Spinal cord (tissue), 10 donors: ENCODE data around the gene TRDMT1. TPM values are rescaled to one million over a fixed set of nuclear protein-coding genes. Genes with fewer than 3 reads are reported as not detected.

ENCODE experiments used
- DNase-seq, 6 donors: peaks; one replicate each; pipeline versions ENCODE4 v3.0.0 to v3.0.0-alpha.2; 2013 to 2015; ENCODE audit warnings: low spot score in 6 of 6, low read depth in 4 of 6
- H3K27ac ChIP-seq: one replicate; pipeline ENCODE4 v1.5.1; 2013; ENCODE audit warnings: low read depth, low read length, control low read depth
- H3K27me3 ChIP-seq: one replicate; pipeline ENCODE4 v1.6.1; 2013; ENCODE audit warnings: low read length; ENCODE audit not compliant: control insufficient read depth, insufficient read depth
- H3K36me3 ChIP-seq: one replicate; pipeline ENCODE4 v1.6.1; 2013; ENCODE audit warnings: low read length; ENCODE audit not compliant: control insufficient read depth, insufficient read depth
- H3K4me1 ChIP-seq: one replicate; pipeline ENCODE4 v1.6.1; 2013; ENCODE audit warnings: low read length; ENCODE audit not compliant: control insufficient read depth, insufficient read depth
- H3K4me3 ChIP-seq: one replicate; pipeline ENCODE4 v1.5.1; 2013; ENCODE audit warnings: low read depth, low read length, control low read depth
- H3K9me3 ChIP-seq: one replicate; pipeline ENCODE4 v1.6.1; 2013; ENCODE audit warnings: low read length; ENCODE audit not compliant: control insufficient read depth, insufficient read depth
- WGBS: methylation state at CpG from one replicate; pipeline ENCODE4 v1.1.5; 2013; ENCODE audit warnings: missing lambda C conversion rate; ENCODE audit not compliant: insufficient coverage; 5-methylcytosine and 5-hydroxymethylcytosine counted together
- polyA plus RNA-seq, 2 donors: library from polyadenylated mRNA; unstranded; fragments of 120-200 nt; gene quantifications; one replicate each; pipeline ENCODE4 v1.2.1, GENCODE V29; 2013; ENCODE audit not compliant: insufficient read length in 2 of 2
- total RNA-seq, 2 donors: library from RNA; depleted of rRNA in 1 of 2; stranded (reverse); fragments of 120-200 nt in 1 of 2; fragments of >200 nt in 1 of 2; gene quantifications; one replicate each; pipeline versions ENCODE4 v1.2.3 to v1.2.4, GENCODE V29; 2013 to 2014
- donor health status: healthy.

TRDMT1 gene
- total and polyA plus RNA-seq, 4 donors: 10.4 to 34.1 (median 14.4) TPM

DNA sequence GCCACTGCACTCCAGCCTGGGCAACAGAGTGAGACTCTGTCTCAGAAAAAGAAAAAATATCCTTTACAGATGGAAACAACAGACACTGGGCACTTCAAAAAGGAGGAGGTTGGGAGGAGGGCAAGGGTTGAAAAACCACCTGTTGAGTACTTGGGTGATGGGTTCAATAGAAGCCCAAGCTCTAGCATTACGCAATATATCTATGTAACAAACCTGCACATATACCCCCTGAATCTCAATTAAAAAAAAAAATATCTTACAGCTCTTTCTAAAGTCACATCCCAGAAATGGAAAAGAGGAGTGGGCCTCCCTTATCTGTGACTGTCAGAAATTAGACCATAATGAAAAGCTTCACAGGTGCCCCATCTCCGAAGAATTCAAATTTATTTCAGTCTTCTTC, 38.6 kb upstream of the TRDMT1 start:
- DNase-seq: no peak
- WGBS: no CpG with 5 or more reads among the region's 2 CpGs
- no peaks in the 10 kb centered on the region for H3K4me1 ChIP-seq
- no peaks in the 10 kb centered on the region for H3K9me3 ChIP-seq
- H3K27ac ChIP-seq: no peak overlapping the region
- no peak overlapping the region for H3K4me3 ChIP-seq
- H3K36me3 ChIP-seq: no peaks in the 10 kb centered on the region
- no peaks in the 10 kb centered on the region for H3K27me3 ChIP-seq

DNA sequence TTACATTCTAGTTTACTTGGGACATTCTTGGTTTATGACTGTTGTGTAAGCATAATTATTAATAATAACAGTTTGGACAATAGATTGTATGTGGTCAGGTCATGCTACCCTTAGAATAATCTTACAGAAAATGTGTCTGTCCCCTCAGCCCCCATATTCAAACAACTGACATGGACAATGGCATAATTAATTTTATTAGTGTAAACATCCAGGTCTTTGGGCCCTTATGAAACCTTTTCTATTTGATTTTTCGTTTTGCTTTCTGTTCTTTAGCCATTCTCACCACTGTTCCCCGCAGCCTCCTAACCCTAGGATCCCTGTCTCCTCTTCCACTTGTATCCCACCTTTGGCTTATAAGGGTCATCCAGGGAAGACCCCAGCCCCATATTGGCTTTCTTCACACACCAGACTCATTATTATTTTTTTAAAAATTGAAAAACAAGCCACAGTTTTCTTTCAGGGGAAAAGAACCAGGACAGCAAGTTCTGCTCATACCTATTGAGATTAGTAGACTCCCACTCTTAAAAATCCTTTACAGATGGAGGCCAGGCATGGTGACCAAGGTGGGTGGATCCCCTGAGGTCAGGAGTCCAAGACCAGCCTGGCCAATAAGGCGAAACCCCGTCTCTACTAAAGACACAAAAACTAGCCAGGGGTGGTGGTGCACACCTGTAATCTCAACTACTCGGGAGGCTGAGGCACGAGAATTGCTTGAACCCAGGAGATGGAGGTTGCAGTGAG, 38.0 kb upstream of the TRDMT1 start:
- H3K27ac ChIP-seq: peak overlapping the region; percentile 50
- H3K9me3 ChIP-seq: no peaks in the 10 kb centered on the region
- DNase-seq: no peak
- no peaks in the 10 kb centered on the region for H3K27me3 ChIP-seq
- H3K36me3 ChIP-seq: peaks cover 2% of the 10 kb centered on the region
- H3K4me1 ChIP-seq: peaks cover 2% of the 10 kb centered on the region
- H3K4me3 ChIP-seq: no peak overlapping the region
- WGBS: 92% methylated on average over 4 of the region's 6 CpGs

GRCh38 chr10:17238445-17239291, 37.2 kb upstream of the TRDMT1 start:
- DNase-seq: peak in 1 of 6 donors; percentile 62
- Histone ChIP-seq H3K36me3 (peaks cover 10% of the 10 kb centered on the region), H3K27ac (peak overlapping the region; percentile 50), H3K4me1 (peaks cover 3% of the 10 kb centered on the region), H3K9me3 (no peaks in the 10 kb centered on the region), H3K4me3 (no peak overlapping the region), H3K27me3 (no peaks in the 10 kb centered on the region)
- 17% methylated on average over 1 of the region's 12 CpGs for WGBS

DNA sequence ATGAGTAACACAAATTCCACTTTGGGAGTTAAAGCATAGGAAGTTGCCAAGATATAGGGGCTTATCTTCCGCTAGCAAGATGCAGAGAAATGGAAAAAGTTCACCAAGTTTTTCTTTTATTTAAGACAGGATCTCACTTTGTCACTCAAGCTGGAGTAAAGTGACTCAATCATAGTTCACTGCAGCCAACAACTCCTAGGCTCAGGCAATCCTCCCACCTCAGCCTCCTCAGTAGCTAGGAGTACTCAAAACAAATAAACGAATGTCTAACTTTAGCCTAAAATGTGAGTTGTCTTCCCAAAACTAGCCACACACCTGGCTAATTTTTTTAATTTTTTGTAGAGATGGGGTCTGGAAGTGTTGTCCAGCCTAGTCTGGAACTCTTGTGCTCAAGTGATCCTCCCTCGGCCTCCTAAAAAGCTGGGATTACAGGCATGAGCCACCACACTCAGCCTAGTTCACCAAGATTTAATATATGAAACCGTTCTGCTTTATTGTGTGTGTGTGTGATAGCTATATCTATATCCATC, 36.5 kb upstream of the TRDMT1 start:
- Histone ChIP-seq H3K36me3 (peaks cover 10% of the 10 kb centered on the region), H3K27ac (no peak overlapping the region), H3K4me3 (no peak overlapping the region), H3K27me3 (no peaks in the 10 kb centered on the region), H3K4me1 (peaks cover 3% of the 10 kb centered on the region), H3K9me3 (no peaks in the 10 kb centered on the region)
- DNase-seq: no peak
- WGBS: 100% methylated on average over 1 of the region's 4 CpGs

- WGBS: no CpG with 5 or more reads among the region's 5 CpGs
- Histone ChIP-seq H3K36me3 (peaks cover 10% of the 10 kb centered on the region), H3K9me3 (no peaks in the 10 kb centered on the region), H3K4me3 (no peak overlapping the region), H3K27me3 (no peaks in the 10 kb centered on the region), H3K27ac (no peak overlapping the region), H3K4me1 (peaks cover 6% of the 10 kb centered on the region)
- no peak for DNase-seq
Observed at GRCh38 chr10:17237149-17237527, 35.7 kb upstream of the TRDMT1 start.

GRCh38 chr10:17236468-17237148, 35.1 kb upstream of the TRDMT1 start:
- Histone ChIP-seq H3K27ac (no peak overlapping the region), H3K36me3 (peaks cover 10% of the 10 kb centered on the region), H3K27me3 (no peaks in the 10 kb centered on the region), H3K4me3 (no peak overlapping the region), H3K4me1 (peaks cover 6% of the 10 kb centered on the region), H3K9me3 (no peaks in the 10 kb centered on the region)
- DNase-seq: no peak
- no CpG with 5 or more reads among the region's 1 CpG for WGBS

- Histone ChIP-seq H3K4me1 (peaks cover 13% of the 10 kb centered on the region), H3K9me3 (no peaks in the 10 kb centered on the region), H3K36me3 (peaks cover 13% of the 10 kb centered on the region), H3K4me3 (peak overlapping the region; percentile 1), H3K27ac (peak overlapping the region; percentile 99), H3K27me3 (no peaks in the 10 kb centered on the region)
- 58% methylated on average over 6 of the region's 8 CpGs for WGBS
- DNase-seq: no peak
Observed at GRCh38 chr10:17235136-17235535, 33.7 kb upstream of the TRDMT1 start.

DNA sequence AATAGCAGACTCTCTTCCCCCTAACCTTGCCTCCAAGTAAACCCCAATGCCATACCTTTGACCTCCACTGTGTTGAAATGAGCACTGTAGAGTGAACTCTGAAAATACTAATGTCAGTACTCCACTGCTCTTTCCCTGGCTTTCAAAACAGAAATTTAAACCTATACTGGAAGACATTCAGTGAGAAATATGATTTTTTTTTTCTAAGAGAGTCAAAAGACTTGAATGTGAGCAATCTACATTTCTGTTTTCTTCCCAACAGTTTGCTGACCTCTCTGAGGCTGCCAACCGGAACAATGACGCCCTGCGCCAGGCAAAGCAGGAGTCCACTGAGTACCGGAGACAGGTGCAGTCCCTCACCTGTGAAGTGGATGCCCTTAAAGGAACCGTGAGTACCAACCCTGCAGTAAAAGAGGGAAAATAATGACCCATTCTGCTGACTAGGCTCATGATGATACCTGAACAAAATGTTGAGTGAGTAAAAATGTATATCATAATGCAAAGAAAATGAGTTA, 33.0 kb upstream of the TRDMT1 start:
- peaks cover 20% of the 10 kb centered on the region for H3K4me1 ChIP-seq
- DNase-seq: no peak
- H3K27me3 ChIP-seq: no peaks in the 10 kb centered on the region
- 87% methylated on average over 3 of the region's 5 CpGs for WGBS
- peak overlapping the region; percentile 99 for H3K27ac ChIP-seq
- H3K9me3 ChIP-seq: no peaks in the 10 kb centered on the region
- peaks cover 18% of the 10 kb centered on the region for H3K36me3 ChIP-seq
- H3K4me3 ChIP-seq: peak overlapping the region; percentile 22

GRCh38 chr10:17233286-17233991, 32.0 kb upstream of the TRDMT1 start:
- Histone ChIP-seq H3K4me3 (peak overlapping the region; percentile 22), H3K36me3 (peaks cover 20% of the 10 kb centered on the region), H3K27me3 (no peaks in the 10 kb centered on the region), H3K27ac (peak overlapping the region; percentile 99), H3K9me3 (no peaks in the 10 kb centered on the region), H3K4me1 (peaks cover 23% of the 10 kb centered on the region)
- DNase-seq: no peak
- 57% methylated on average over 13 of the region's 14 CpGs for WGBS
